GM23338 (cell line): ENCODE results near the gene GPR39. TPM values are rescaled to one million over a fixed set of nuclear protein-coding genes. Genes with fewer than 3 reads are reported as not detected.

Experiments
- ATAC-seq: fragments of 200-7000 bp; cut with Tn5 transposase; 3 replicates; pipeline ENCODE4 v1.9.1; 2020
- DNase-seq: peaks from one replicate; pipeline ENCODE4 v3.0.0-alpha.2; 2015; ENCODE audit warnings: low spot score
- H2AFZ ChIP-seq: fragments of 200-600 bp; sonication (generic); 2 replicates; pipeline ENCODE4 v1.8.0; 2016; ENCODE audit warnings: antibody characterized with exemption, mild to moderate bottlenecking, moderate library complexity
- H3F3A ChIP-seq: fragments of 200-600 bp; sonication (generic); replicated peaks from 2 replicates; pipeline ENCODE4 v1.8.0; 2017; ENCODE audit warnings: antibody characterized with exemption, mixed run types, low read depth
- H3K27ac ChIP-seq: fragments of 200-600 bp; sonication (generic); 2 replicates; pipeline ENCODE4 v1.6.1; 2016; ENCODE audit warnings: low read depth
- H3K27me3 ChIP-seq: fragments of 200-600 bp; sonication (generic); 2 replicates; pipeline ENCODE4 v1.8.0; 2016; ENCODE audit warnings: mild to moderate bottlenecking, mixed run types, moderate library complexity; ENCODE audit not compliant: insufficient read depth
- H3K36me3 ChIP-seq: fragments of 200-600 bp; sonication (generic); 2 replicates; pipeline ENCODE4 v1.8.0; 2016; ENCODE audit warnings: mild to moderate bottlenecking; ENCODE audit not compliant: insufficient read depth
- H3K4me1 ChIP-seq: fragments of 200-600 bp; sonication (generic); 2 replicates; pipeline ENCODE4 v1.8.0; 2016; ENCODE audit warnings: mild to moderate bottlenecking, moderate library complexity; ENCODE audit not compliant: insufficient read depth
- H3K4me2 ChIP-seq: fragments of 200-600 bp; sonication (generic); 2 replicates; pipeline ENCODE4 v1.7.1; 2017; ENCODE audit warnings: mixed run types
- H3K4me3 ChIP-seq: fragments of 200-600 bp; sonication (generic); 2 replicates; pipeline ENCODE4 v1.6.1; 2016; ENCODE audit warnings: mixed run types
- H3K79me2 ChIP-seq: fragments of 200-600 bp; sonication (generic); replicated peaks from 2 replicates; pipeline ENCODE4 v1.8.0; 2017; ENCODE audit warnings: mild to moderate bottlenecking; ENCODE audit not compliant: insufficient read depth
- H3K9me2 ChIP-seq: fragments of 200-600 bp; sonication (generic); 2 replicates; pipeline ENCODE4 v1.8.0; 2017; ENCODE audit not compliant: insufficient read depth
- H4K20me1 ChIP-seq: fragments of 200-600 bp; sonication (generic); replicated peaks from 2 replicates; pipeline ENCODE4 v1.8.0; 2017; ENCODE audit warnings: mild to moderate bottlenecking; ENCODE audit not compliant: insufficient read depth
- H3K27ac Mint-ChIP-seq: 2 replicates; pipeline ENCODE4 v1.8.0; 2020; ENCODE audit warnings: inconsistent platforms, mild to moderate bottlenecking, moderate library complexity, mixed read lengths
- H3K27me3 Mint-ChIP-seq: 3 replicates; pipeline ENCODE4 v1.8.0; 2022; ENCODE audit warnings: low read depth, mild to moderate bottlenecking, moderate library complexity, mixed read lengths, inconsistent platforms; ENCODE audit not compliant: insufficient read depth, poor library complexity
- H3K36me3 Mint-ChIP-seq: 3 replicates; pipeline ENCODE4 v1.8.0; 2021; ENCODE audit warnings: low read depth, mild to moderate bottlenecking, inconsistent platforms, moderate library complexity, mixed read lengths
- H3K4me1 Mint-ChIP-seq: 3 replicates; pipeline ENCODE4 v1.8.0; 2020; ENCODE audit warnings: mild to moderate bottlenecking, inconsistent platforms, mixed read lengths
- H3K4me3 Mint-ChIP-seq: 3 replicates; pipeline ENCODE4 v1.8.0; 2021; ENCODE audit warnings: moderate library complexity, mild to moderate bottlenecking, inconsistent platforms, mixed read lengths
- H3K9me3 Mint-ChIP-seq: 3 replicates; pipeline ENCODE4 v1.8.0; 2020; ENCODE audit warnings: moderate library complexity, mild to moderate bottlenecking, inconsistent platforms, mixed read lengths
- CREB1 ChIP-seq: fragments of 250-450 bp; sonication (Bioruptor Pico); IDR thresholded peaks from 2 replicates; pipeline ENCODE4 v1.5.0; 2020; ENCODE audit warnings: low read depth, mild to moderate bottlenecking, moderate library complexity
- CTCF ChIP-seq, 2 experiments: fragments of 200-600 bp in 1 of 2; sonication (generic) in 1 of 2; conservative IDR thresholded peaks; 2 replicates each; pipeline versions ENCODE4 v1.5.1 to v1.6.1; 2016 to 2017; ENCODE audit warnings: antibody characterized with exemption in 2 of 2, low read depth in 2 of 2, mild to moderate bottlenecking in 2 of 2, moderate library complexity in 1 of 2
- EZH2 ChIP-seq: fragments of 200-600 bp; sonication (generic); IDR thresholded peaks from one replicate; pipeline ENCODE4 v1.8.0; 2017; ENCODE audit warnings: antibody characterized with exemption, mild to moderate bottlenecking, low read depth; ENCODE audit not compliant: unreplicated experiment
- EZH2phosphoT487 ChIP-seq: fragments of 200-600 bp; sonication (generic); IDR thresholded peaks from one replicate; pipeline ENCODE4 v1.8.1; 2018; ENCODE audit warnings: antibody characterized with exemption; ENCODE audit not compliant: unreplicated experiment
- JUNB ChIP-seq: IDR thresholded peaks from one replicate; pipeline ENCODE4 v1.6.1; 2016; ENCODE audit warnings: antibody characterized with exemption; ENCODE audit not compliant: unreplicated experiment
- NANOG ChIP-seq: IDR thresholded peaks from 2 replicates; pipeline ENCODE4 v1.6.1; 2016; ENCODE audit warnings: antibody characterized with exemption, borderline replicate concordance
- POLR2AphosphoS5 ChIP-seq: IDR thresholded peaks from 2 replicates; pipeline ENCODE4 v1.6.1; 2016; ENCODE audit warnings: antibody characterized with exemption, low read depth
- REST ChIP-seq: IDR thresholded peaks from one replicate; pipeline ENCODE4 v1.6.1; 2018; ENCODE audit warnings: antibody characterized with exemption; ENCODE audit not compliant: unreplicated experiment
- STAT1 ChIP-seq: IDR thresholded peaks from one replicate; pipeline ENCODE4 v1.6.1; 2016; ENCODE audit warnings: antibody characterized with exemption; ENCODE audit not compliant: unreplicated experiment
- ZNF331 ChIP-seq: fragments of 250-450 bp; sonication (Bioruptor Pico); IDR thresholded peaks from 2 replicates; pipeline ENCODE4 v1.5.0; 2020; ENCODE audit warnings: low read depth, mild to moderate bottlenecking, moderate library complexity
- polyA plus RNA-seq: library from polyadenylated mRNA; unstranded; fragments of >200 nt; fragmentation: Nextera tagmentation; extraction: Ambion mirVana; gene quantifications from 2 replicates; pipeline ENCODE4 v1.2.1, GENCODE V29; 2016
- total RNA-seq: library from RNA; depleted of rRNA; stranded (reverse); fragments of >200 nt; shearing (Covaris generic); gene quantifications from 2 replicates; pipeline ENCODE4 v1.2.3, GENCODE V29; 2014
- TF ChIP-seq, protein P1 (sequence below): fragments of 250-450 bp; sonication (Bioruptor Pico); IDR thresholded peaks from 2 replicates; pipeline ENCODE4 v1.5.0; 2020; ENCODE audit warnings: mild to moderate bottlenecking, moderate library complexity
- TF ChIP-seq, protein P2 (sequence below): IDR thresholded peaks from 2 replicates; pipeline ENCODE4 v1.6.1; 2016; ENCODE audit warnings: antibody characterized with exemption

GPR39 gene
- total and polyA plus RNA-seq, 2 experiments from 2014 or later: 0.55 to 1.9 TPM

DNA sequence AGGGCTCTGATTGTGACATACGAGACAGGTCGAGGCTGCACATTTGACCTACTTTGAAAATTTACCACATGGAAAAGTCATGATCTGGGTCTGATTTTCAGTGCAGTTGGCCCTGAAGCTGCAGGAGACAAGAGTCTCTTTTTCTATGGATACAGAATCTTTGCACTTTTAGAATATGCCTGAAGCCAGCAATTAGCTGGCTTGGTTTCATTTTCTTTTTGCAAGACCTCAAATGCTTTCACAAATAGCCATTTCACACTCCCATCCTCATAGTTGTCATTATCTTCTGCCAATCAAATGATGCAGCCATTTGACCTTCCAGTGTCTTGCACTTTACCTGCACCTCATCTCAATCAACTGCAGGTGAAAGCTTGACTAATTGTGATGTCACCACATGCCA, 59.0 kb downstream of the GPR39 start:
- H3K27me3 ChIP-seq: no peaks in the 10 kb centered on the region
- no peaks in the 10 kb centered on the region for H3K79me2 ChIP-seq
- no peaks in the 10 kb centered on the region for H4K20me1 ChIP-seq
- no peak for TF ChIP-seq CTCF (conservative IDR thresholded peaks at IDR 0.05; ENCODE audit: low read depth in 2 of 2)
- TF ChIP-seq, protein P1, sequence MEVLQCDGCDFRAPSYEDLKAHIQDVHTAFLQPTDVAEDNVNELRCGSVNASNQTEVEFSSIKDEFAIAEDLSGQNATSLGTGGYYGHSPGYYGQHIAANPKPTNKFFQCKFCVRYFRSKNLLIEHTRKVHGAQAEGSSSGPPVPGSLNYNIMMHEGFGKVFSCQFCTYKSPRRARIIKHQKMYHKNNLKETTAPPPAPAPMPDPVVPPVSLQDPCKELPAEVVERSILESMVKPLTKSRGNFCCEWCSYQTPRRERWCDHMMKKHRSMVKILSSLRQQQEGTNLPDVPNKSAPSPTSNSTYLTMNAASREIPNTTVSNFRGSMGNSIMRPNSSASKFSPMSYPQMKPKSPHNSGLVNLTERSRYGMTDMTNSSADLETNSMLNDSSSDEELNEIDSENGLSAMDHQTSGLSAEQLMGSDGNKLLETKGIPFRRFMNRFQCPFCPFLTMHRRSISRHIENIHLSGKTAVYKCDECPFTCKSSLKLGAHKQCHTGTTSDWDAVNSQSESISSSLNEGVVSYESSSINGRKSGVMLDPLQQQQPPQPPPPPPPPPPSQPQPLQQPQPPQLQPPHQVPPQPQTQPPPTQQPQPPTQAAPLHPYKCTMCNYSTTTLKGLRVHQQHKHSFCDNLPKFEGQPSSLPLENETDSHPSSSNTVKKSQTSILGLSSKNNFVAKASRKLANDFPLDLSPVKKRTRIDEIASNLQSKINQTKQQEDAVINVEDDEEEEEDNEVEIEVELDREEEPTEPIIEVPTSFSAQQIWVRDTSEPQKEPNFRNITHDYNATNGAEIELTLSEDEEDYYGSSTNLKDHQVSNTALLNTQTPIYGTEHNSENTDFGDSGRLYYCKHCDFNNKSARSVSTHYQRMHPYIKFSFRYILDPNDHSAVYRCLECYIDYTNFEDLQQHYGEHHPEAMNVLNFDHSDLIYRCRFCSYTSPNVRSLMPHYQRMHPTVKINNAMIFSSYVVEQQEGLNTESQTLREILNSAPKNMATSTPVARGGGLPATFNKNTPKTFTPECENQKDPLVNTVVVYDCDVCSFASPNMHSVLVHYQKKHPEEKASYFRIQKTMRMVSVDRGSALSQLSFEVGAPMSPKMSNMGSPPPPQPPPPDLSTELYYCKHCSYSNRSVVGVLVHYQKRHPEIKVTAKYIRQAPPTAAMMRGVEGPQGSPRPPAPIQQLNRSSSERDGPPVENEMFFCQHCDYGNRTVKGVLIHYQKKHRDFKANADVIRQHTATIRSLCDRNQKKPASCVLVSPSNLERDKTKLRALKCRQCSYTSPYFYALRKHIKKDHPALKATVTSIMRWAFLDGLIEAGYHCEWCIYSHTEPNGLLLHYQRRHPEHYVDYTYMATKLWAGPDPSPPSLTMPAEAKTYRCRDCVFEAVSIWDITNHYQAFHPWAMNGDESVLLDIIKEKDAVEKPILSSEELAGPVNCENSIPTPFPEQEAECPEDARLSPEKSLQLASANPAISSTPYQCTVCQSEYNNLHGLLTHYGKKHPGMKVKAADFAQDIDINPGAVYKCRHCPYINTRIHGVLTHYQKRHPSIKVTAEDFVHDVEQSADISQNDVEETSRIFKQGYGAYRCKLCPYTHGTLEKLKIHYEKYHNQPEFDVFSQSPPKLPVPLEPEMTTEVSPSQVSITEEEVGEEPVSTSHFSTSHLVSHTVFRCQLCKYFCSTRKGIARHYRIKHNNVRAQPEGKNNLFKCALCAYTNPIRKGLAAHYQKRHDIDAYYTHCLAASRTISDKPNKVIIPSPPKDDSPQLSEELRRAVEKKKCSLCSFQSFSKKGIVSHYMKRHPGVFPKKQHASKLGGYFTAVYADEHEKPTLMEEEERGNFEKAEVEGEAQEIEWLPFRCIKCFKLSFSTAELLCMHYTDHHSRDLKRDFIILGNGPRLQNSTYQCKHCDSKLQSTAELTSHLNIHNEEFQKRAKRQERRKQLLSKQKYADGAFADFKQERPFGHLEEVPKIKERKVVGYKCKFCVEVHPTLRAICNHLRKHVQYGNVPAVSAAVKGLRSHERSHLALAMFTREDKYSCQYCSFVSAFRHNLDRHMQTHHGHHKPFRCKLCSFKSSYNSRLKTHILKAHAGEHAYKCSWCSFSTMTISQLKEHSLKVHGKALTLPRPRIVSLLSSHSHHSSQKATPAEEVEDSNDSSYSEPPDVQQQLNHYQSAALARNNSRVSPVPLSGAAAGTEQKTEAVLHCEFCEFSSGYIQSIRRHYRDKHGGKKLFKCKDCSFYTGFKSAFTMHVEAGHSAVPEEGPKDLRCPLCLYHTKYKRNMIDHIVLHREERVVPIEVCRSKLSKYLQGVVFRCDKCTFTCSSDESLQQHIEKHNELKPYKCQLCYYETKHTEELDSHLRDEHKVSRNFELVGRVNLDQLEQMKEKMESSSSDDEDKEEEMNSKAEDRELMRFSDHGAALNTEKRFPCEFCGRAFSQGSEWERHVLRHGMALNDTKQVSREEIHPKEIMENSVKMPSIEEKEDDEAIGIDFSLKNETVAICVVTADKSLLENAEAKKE (CRISPR knock-in tag): no peak
- no peak for TF ChIP-seq REST
- TF ChIP-seq EZH2: no peak
- TF ChIP-seq CREB1 (CRISPR knock-in tag): no peak
- no peak for TF ChIP-seq ZNF331
- TF ChIP-seq STAT1: no peak
- TF ChIP-seq JUNB: no peak
- TF ChIP-seq, protein P2, sequence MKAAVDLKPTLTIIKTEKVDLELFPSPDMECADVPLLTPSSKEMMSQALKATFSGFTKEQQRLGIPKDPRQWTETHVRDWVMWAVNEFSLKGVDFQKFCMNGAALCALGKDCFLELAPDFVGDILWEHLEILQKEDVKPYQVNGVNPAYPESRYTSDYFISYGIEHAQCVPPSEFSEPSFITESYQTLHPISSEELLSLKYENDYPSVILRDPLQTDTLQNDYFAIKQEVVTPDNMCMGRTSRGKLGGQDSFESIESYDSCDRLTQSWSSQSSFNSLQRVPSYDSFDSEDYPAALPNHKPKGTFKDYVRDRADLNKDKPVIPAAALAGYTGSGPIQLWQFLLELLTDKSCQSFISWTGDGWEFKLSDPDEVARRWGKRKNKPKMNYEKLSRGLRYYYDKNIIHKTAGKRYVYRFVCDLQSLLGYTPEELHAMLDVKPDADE: no peak
- no peak for TF ChIP-seq NANOG
- no peak for TF ChIP-seq POLR2AphosphoS5
- TF ChIP-seq EZH2phosphoT487: no peak
- H3K27me3 Mint-ChIP-seq: no peaks in the 10 kb centered on the region
- H3F3A ChIP-seq: no peaks in the 10 kb centered on the region
- no peak overlapping the region for H3K27ac ChIP-seq
- no peak overlapping the region for H2AFZ ChIP-seq
- ATAC-seq (no peak), DNase-seq (no peak)
- H3K4me1 Mint-ChIP-seq: peaks cover 5% of the 10 kb centered on the region; the same call in 2 of the 3 replicates
- H3K9me2 ChIP-seq: peaks cover 10% of the 10 kb centered on the region; the same call in 1 of the 2 replicates
- H3K36me3 ChIP-seq: no peaks in the 10 kb centered on the region
- no peak overlapping the region for H3K4me2 ChIP-seq
- no peak overlapping the region for H3K4me3 ChIP-seq
- no peaks in the 10 kb centered on the region; the same call in 1 of the 3 replicates for H3K36me3 Mint-ChIP-seq
- H3K27ac Mint-ChIP-seq: no peak overlapping the region
- H3K4me1 ChIP-seq: no peaks in the 10 kb centered on the region
- H3K9me3 Mint-ChIP-seq: peaks cover 12% of the 10 kb centered on the region
- no peak overlapping the region for H3K4me3 Mint-ChIP-seq
